NCI-H345 (cell line): ENCODE results near the gene CCT8L2.
"Not testable (repeated sequence)": the region's sequence is repeated elsewhere in the genome, so short reads cannot be mapped to it uniquely, and the experiment has no call there.

Experiments used
- DNase-seq: peaks from one replicate; lab custom pipeline; 2025; lab: John Stamatoyannopoulos, UW

Gene CCT8L2

DNA sequence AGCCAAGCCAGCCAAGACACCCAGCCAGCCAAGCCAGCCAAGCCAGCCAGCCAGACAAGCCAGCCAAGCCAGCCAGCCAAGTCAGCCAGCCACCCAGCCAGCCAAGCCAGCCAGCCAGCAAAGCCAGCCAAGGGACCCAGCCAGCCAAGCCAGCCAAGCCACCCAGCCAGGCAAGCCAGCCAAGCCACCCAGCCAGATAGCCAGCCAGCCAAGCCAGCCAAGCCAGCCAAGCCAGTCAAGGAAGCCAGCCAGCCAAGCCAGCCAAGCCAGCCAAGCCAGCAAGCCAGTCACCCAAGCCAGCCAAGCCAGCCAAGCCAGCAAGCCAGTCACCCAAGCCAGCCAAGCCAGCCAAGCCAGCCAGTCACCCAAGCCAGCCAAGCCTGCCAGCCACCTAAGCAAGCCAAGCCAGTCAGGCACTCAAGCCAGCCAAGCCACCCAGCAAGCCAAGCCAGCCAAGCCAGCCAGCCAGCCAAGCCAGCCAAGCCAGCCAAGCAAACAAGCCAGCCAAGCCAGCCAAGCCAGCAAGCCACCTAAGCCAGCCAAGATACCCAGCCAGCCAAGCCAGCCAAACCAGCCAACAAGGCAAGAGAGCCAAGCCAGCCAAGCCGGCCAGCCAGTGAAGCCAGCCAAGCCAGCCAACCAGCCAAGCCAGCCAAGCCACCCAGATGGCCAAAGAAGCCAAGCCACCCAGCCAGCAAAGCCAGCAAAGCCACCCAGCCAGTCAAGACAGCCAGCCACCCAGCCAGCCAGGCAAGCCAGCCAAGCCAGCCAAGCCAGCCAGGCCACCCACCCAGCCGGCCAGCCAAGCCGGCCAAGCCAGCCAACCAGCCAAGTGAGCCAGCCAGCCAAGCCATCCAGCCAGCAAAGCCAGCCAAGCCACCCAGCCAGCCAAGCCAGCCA, 33.3 kb downstream of the CCT8L2 start:
- no peak for DNase-seq

DNA sequence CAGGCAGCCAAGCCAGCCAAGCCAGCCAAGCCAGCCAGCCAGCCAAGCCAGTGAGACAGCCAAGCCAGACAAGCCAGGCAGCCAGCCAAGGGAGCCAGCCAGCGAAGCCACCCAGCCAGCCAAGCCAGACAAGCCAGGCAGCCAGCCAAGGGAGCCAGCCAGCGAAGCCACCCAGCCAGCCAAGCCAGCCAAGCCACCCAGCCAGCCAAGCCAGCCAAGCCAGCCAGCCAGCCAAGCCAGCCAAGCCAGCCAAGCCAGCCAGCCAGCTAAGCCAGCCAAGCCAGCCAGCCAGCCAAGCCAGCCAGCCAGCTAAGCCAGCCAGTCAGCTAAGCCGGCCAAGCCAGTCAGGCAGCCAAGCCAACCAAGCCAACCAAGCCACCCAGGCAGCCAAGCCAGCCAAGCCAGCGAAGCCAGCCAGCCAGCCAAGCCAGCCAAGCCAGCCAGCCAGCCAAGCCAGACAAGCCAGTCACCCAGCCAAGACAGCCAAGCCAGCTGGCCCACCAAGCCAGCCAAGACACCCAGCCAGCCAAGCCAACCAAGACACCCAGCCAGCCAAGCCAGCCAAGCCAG, 34.1 kb downstream of the CCT8L2 start:
- not testable (repeated sequence) for DNase-seq

DNA sequence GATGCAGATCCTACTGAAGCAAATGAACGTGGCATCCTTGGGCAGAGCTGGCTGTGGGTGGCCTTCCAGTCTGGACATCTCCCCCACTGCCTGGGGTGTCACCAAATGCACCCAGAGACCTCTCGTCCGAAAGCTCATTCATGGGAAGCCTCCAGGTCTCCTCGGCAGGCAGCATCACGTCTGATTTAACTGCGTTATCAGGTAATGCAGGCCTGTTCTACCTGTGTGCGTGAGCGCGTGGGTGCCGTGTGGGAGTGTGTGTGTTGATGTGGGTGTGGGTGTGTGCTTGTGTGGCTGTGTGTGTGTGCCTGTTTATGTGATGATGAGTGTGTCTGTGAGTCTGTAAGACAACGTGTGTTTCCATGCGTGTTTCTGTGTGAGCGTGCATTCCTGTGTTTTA, 35.1 kb downstream of the CCT8L2 start:
- DNase-seq: not testable (repeated sequence)

DNA sequence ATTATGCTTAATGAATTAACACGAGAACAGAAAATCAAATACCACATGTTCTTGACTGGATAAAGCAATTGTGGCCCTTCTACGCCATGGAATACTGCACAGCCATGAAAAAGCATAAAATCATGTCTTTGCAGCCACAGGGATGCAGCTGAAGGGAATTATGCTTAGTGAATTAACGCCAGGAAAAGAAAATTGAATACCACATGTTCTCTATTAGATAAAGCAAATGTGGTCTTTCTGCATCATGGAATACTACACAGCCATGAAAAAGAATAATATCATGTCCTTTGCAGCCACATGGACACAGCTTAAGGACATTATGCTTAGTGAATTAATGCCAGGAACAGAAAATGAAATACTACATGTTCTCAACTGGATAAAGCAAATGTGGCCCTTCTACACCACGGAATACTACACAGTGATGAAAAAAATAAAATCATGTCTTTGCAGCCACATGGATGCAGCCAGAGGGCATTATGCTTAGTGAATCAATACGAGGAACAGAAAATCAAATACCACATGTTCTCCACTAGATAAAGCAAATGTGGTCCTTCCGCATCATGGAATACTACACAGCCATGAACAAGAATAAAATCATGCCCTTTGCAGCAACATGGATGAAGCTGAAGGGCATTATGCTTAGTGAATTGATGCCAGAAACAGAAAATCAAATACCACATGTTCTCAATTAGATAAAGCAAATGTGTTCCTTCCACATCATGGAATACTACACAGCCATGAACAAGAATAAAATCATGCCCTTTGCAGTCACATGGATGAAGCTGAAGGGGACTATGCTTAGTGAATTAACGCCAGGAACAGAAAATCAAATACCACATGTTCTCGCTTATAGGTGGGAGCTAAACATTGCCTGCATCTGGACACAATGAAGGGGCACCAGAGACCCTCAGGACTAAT, 37.3 kb downstream of the CCT8L2 start:
- DNase-seq: not testable (repeated sequence)

DNA sequence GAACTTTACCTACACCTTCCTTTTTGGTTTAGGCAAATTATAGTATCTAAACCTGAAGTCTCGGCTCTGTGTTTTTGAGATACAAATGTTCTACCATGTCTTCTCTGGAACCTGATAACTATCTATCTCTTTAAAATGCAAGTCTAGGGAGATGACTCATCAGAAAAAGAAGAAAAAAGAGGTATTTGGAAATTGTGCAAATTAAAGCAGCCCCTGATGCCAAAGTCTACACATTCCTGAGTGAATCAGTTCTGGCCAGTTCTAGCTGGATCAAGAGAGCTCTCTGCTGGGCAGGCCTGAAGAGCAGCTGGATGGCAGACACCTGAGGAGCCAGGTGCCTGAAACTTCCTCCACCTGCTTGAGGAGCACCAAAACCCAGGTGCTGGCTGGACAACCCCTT, 49.3 kb downstream of the CCT8L2 start:
- DNase-seq: not testable (repeated sequence)
